GM20000 (cell line): ENCODE data around the gene BANK1.
A peak's percentile ranks its signal among the peaks of the same experiment; 100 is the strongest.

Source experiments
- DNase-seq: peaks from one replicate; pipeline ENCODE4 v3.0.0; 2012; ENCODE audit warnings: low spot score
- TF ChIP-seq, protein P1 (sequence below): IDR thresholded peaks from 2 replicates; pipeline ENCODE4 v1.5.1; 2012; ENCODE audit warnings: mild to moderate bottlenecking, control low read depth; ENCODE audit errors: extremely low read depth, missing control alignments

The BANK1 gene

GRCh38 chr4:101983835-101984234 lies 193.3 kb downstream of the BANK1 start:
- no peak for DNase-seq
- TF ChIP-seq, protein P1, sequence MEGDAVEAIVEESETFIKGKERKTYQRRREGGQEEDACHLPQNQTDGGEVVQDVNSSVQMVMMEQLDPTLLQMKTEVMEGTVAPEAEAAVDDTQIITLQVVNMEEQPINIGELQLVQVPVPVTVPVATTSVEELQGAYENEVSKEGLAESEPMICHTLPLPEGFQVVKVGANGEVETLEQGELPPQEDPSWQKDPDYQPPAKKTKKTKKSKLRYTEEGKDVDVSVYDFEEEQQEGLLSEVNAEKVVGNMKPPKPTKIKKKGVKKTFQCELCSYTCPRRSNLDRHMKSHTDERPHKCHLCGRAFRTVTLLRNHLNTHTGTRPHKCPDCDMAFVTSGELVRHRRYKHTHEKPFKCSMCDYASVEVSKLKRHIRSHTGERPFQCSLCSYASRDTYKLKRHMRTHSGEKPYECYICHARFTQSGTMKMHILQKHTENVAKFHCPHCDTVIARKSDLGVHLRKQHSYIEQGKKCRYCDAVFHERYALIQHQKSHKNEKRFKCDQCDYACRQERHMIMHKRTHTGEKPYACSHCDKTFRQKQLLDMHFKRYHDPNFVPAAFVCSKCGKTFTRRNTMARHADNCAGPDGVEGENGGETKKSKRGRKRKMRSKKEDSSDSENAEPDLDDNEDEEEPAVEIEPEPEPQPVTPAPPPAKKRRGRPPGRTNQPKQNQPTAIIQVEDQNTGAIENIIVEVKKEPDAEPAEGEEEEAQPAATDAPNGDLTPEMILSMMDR, result no peak

- TF ChIP-seq, protein P1, result no peak
- DNase-seq, result peak; percentile 7
These were observed 197.2 kb downstream of the BANK1 start for GRCh38 chr4:101987623-101988243.

GRCh38 chr4:101989551-101989950 lies 199.0 kb downstream of the BANK1 start:
- TF ChIP-seq, protein P1, result no peak
- DNase-seq, result no peak

DNA sequence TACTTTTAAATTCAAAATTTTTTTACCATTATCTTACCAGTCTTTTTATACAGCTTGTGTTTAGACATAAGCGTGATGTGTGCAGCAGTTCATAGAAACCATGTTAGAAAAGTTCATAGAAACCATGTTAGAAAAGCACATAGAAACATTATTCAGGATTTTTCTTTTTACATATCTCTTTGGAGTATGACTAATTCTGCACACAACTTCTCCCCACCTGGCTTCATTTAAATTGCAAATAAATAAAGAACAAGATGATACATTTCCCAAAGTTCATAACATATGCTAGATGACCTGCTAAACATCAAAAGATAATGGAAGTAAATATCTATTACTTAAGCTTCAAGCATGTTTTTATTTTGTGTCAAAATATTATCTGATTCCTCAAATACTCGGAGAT lies 201.9 kb downstream of the BANK1 start:
- TF ChIP-seq, protein P1, result no peak
- DNase-seq, result no peak

- no peak for DNase-seq
- TF ChIP-seq, protein P1, result no peak
These were observed 202.7 kb downstream of the BANK1 start for GRCh38 chr4:101993002-101993841.

GRCh38 chr4:101993842-101994775 lies 203.6 kb downstream of the BANK1 start:
- TF ChIP-seq, protein P1, result no peak
- DNase-seq, result no peak
